CD4-positive, alpha-beta T cell (primary cell): ENCODE results near the gene MTG2. TPM values are rescaled to one million over a fixed set of nuclear protein-coding genes. Genes with fewer than 3 reads are reported as not detected.

Experiments
- ATAC-seq: fragments of 200-7000 bp; cut with Tn5 transposase; one replicate; pipeline ENCODE4 v1.10.0; 2022; ENCODE audit warnings: mild to moderate bottlenecking; ENCODE audit not compliant: poor library complexity
- CTCF ChIA-PET: fragments of 350-600 bp; sonication (Branson Sonifier 250); formaldehyde crosslinking; loops from one replicate; lab custom pipeline; 2021; ENCODE audit warnings: antibody characterized with exemption, inconsistent platforms; lab: Charles Lee
- POLR2A ChIA-PET: fragments of 350-600 bp; sonication (Branson Sonifier 250); formaldehyde crosslinking; loops from one replicate; lab custom pipeline; 2021; ENCODE audit warnings: antibody characterized with exemption, inconsistent platforms; lab: Charles Lee
- DNase-seq, 14 experiments: peaks; one replicate each; pipeline ENCODE4 v3.0.0-alpha.2; 2013 to 2020; ENCODE audit warnings: mixed read lengths in 2 of 14
- H3K27ac ChIP-seq, 2 donors: one replicate each; pipeline versions ENCODE4 v1.5.1 to v1.7.0; 2013; ENCODE audit warnings: low read length in 2 of 2, low read depth in 1 of 2, mild to moderate bottlenecking in 1 of 2
- H3K27me3 ChIP-seq, 2 experiments: 1 replicate in 1 of 2; 2 replicates in 1 of 2; pipeline versions ENCODE4 v1.6.1 to v1.7.0; 2013; ENCODE audit warnings: low read length in 2 of 2, control low read depth in 1 of 2, mild to moderate bottlenecking in 1 of 2, moderate library complexity in 1 of 2; ENCODE audit not compliant: insufficient read depth in 2 of 2, control insufficient read depth in 1 of 2
- H3K36me3 ChIP-seq: one replicate; pipeline ENCODE4 v1.6.1; 2013; ENCODE audit warnings: low read length, control low read depth; ENCODE audit not compliant: insufficient read depth
- H3K4me1 ChIP-seq: one replicate; pipeline ENCODE4 v1.6.1; 2013; ENCODE audit warnings: low read length, control low read depth; ENCODE audit not compliant: insufficient read depth
- H3K4me3 ChIP-seq: one replicate; pipeline ENCODE4 v1.5.1; 2013; ENCODE audit warnings: mild to moderate bottlenecking, low read length, moderate library complexity
- H3K9me3 ChIP-seq, 2 experiments: 1 replicate in 1 of 2; 2 replicates in 1 of 2; pipeline versions ENCODE4 v1.6.1 to v1.7.0; 2013; ENCODE audit warnings: low read length in 2 of 2, mild to moderate bottlenecking in 2 of 2, control low read depth in 1 of 2, moderate library complexity in 1 of 2; ENCODE audit not compliant: control insufficient read depth in 1 of 2, insufficient read depth in 1 of 2
- H3K27ac Mint-ChIP-seq: one replicate; pipeline ENCODE4 v1.8.0; 2020; ENCODE audit warnings: mixed read lengths
- H3K27me3 Mint-ChIP-seq: one replicate; pipeline ENCODE4 v1.8.0; 2021; ENCODE audit warnings: mixed read lengths
- H3K36me3 Mint-ChIP-seq: one replicate; pipeline ENCODE4 v1.8.0; 2021; ENCODE audit warnings: low read depth, mixed read lengths
- H3K4me1 Mint-ChIP-seq: one replicate; pipeline ENCODE4 v1.8.0; 2021; ENCODE audit warnings: low read depth, mixed read lengths
- H3K4me3 Mint-ChIP-seq: one replicate; pipeline ENCODE4 v1.8.0; 2020; ENCODE audit warnings: mild to moderate bottlenecking, mixed read lengths
- H3K9me3 Mint-ChIP-seq: one replicate; pipeline ENCODE4 v1.8.0; 2020; ENCODE audit warnings: mixed read lengths
- intact Hi-C, 2 experiments: fragments of 100-400 bp; cut with DNase I in 1 of 2; cut with micrococcal nuclease in 1 of 2; formaldehyde crosslinking; loops; one replicate each; pipeline versions ENCODE4 v1.15.1 to v1.9.0; 2023 to 2025; cut with DNase I, micrococcal nuclease
- total RNA-seq, 174 experiments: library from RNA in 2 of 174; stranded (reverse) in 2 of 174; gene quantifications; one replicate each; pipeline ENCODE4 v1.2.3 and lab custom pipeline; 2021 to 2026
- TF ChIP-seq, protein P1 (sequence below): fragments of 200-600 bp; IDR thresholded peaks from one replicate; pipeline ENCODE4 v1.8.0; 2022; ENCODE audit warnings: antibody characterized with exemption, mild to moderate bottlenecking

Gene MTG2
- total RNA-seq, 2 experiments from 2014 or later, result 9.5 to 9.9 TPM

DNA sequence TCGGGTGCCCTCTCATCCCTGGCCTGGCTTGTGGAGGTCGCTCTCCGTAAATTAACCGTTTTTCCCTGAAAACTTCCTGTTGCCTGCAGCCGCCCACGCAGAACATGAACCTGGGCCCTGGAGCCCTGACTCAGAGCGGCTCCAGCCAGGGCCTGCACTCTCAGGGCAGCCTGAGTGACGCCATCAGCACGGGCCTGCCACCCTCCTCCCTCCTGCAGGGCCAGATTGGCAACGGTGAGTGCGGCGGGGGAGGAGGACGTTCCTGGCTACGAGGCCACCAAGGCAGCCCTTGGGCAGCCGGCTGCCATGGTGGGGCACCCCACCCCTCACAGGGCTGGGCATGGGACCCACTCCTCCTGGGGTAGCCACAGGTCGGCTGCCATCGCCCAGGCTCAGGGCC is 21.5 kb upstream of the MTG2 start:
- DNase-seq, result no peak
- ChIA-PET CTCF (no interaction called here), POLR2A (no interaction called here)
- no peaks in the 10 kb centered on the region for H3K27me3 ChIP-seq
- Mint-ChIP-seq H3K36me3 (peaks cover 34% of the 10 kb centered on the region), H3K4me3 (no peak overlapping the region), H3K9me3 (no peaks in the 10 kb centered on the region), H3K27me3 (no peaks in the 10 kb centered on the region), H3K27ac (no peak overlapping the region), H3K4me1 (no peaks in the 10 kb centered on the region)
- no peaks in the 10 kb centered on the region for H3K9me3 ChIP-seq
- TF ChIP-seq, protein P1, sequence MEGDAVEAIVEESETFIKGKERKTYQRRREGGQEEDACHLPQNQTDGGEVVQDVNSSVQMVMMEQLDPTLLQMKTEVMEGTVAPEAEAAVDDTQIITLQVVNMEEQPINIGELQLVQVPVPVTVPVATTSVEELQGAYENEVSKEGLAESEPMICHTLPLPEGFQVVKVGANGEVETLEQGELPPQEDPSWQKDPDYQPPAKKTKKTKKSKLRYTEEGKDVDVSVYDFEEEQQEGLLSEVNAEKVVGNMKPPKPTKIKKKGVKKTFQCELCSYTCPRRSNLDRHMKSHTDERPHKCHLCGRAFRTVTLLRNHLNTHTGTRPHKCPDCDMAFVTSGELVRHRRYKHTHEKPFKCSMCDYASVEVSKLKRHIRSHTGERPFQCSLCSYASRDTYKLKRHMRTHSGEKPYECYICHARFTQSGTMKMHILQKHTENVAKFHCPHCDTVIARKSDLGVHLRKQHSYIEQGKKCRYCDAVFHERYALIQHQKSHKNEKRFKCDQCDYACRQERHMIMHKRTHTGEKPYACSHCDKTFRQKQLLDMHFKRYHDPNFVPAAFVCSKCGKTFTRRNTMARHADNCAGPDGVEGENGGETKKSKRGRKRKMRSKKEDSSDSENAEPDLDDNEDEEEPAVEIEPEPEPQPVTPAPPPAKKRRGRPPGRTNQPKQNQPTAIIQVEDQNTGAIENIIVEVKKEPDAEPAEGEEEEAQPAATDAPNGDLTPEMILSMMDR, result no peak
- no peak overlapping the region for H3K27ac ChIP-seq
- intact Hi-C loops, result no loop called here
- H3K4me1 ChIP-seq, result peaks cover 20% of the 10 kb centered on the region
- H3K36me3 ChIP-seq, result peaks cover 56% of the 10 kb centered on the region
- no peak for ATAC-seq
- no peak overlapping the region for H3K4me3 ChIP-seq

DNA sequence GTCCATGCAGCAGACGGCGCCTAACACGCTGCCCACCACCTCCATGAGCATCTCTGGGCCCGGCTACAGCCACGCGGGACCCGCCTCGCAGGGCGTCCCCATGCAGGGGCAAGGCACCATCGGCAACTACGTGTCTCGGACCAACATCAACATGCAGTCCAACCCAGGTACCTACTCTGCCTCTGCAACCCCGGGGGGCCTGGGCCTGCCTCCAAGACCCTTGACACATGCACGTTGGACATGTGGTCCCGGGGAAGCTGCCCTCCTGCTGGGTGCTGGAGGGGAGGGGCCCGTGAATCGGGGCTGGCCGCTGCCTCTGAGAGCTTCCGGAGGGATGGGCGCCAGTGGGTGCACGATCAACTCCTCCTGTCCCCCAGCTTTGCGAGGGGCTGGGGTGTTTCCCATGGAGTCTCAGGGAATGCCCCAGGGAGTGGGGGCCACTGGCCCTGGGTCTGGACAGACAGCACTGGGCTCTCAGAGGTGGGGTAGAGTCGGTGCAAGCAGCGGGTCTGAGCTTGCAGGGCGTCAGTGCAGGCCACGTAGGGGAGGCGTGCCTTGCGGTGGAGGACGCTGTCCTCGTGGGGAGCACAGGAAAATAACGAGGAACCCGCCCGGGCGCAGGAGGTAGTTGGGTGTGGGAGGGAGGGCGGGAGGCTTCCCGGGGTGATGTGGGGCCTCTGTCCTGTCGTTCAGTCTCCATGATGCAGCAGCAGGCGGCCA is 19.9 kb upstream of the MTG2 start:
- H3K27me3 ChIP-seq, result no peaks in the 10 kb centered on the region
- H3K27ac ChIP-seq, result no peak overlapping the region
- TF ChIP-seq, protein P1, result no peak
- ChIA-PET POLR2A (no interaction called here), CTCF (no interaction called here)
- H3K27ac Mint-ChIP-seq, result no peak overlapping the region
- H3K36me3 ChIP-seq, result peaks cover 56% of the 10 kb centered on the region
- H3K9me3 ChIP-seq, result no peaks in the 10 kb centered on the region
- no peak overlapping the region for H3K4me3 Mint-ChIP-seq
- peaks cover 34% of the 10 kb centered on the region for H3K36me3 Mint-ChIP-seq
- intact Hi-C loops, result no loop called here
- DNase-seq (no peak), ATAC-seq (no peak)
- H3K4me1 ChIP-seq, result peaks cover 12% of the 10 kb centered on the region
- no peak overlapping the region for H3K4me3 ChIP-seq
- no peaks in the 10 kb centered on the region for H3K9me3 Mint-ChIP-seq
- H3K27me3 Mint-ChIP-seq, result no peaks in the 10 kb centered on the region
- H3K4me1 Mint-ChIP-seq, result no peaks in the 10 kb centered on the region

DNA sequence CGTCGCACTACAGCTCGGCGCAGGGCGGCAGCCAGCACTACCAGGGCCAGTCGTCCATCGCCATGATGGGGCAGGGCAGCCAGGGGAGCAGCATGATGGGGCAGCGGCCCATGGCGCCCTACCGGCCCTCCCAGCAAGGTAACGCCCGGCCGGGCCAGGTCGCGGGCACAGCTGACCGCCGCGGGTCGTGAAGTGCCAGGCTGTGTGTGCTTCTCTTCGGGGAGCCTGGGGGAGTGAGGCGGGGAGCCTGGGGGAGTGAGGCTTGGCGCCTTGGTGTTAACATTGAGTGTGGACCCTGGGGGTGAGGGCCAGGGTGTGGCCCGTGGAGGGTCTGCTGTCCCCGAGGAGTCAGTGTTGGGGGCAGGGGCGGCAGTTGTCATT is 19.4 kb upstream of the MTG2 start:
- peaks cover 59% of the 10 kb centered on the region for H3K36me3 ChIP-seq
- H3K4me3 Mint-ChIP-seq, result no peak overlapping the region
- no peak for DNase-seq

More for the DNA sequence above, 19.4 kb upstream of the MTG2 start:
- ATAC-seq, result no peak
- H3K36me3 Mint-ChIP-seq, result peaks cover 40% of the 10 kb centered on the region
- Histone ChIP-seq H3K4me1 (peaks cover 12% of the 10 kb centered on the region), H3K4me3 (no peak overlapping the region), H3K9me3 (no peaks in the 10 kb centered on the region), H3K27me3 (no peaks in the 10 kb centered on the region), H3K27ac (no peak overlapping the region)
- H3K27me3 Mint-ChIP-seq, result no peaks in the 10 kb centered on the region
- no peaks in the 10 kb centered on the region for H3K9me3 Mint-ChIP-seq
- H3K27ac Mint-ChIP-seq, result no peak overlapping the region
- H3K4me1 Mint-ChIP-seq, result no peaks in the 10 kb centered on the region
- ChIA-PET CTCF (no interaction called here), POLR2A (no interaction called here)
- intact Hi-C loops, result no loop called here
- TF ChIP-seq, protein P1, result no peak
